K562 (cell line): ENCODE results near the gene AVPI1. TPM values are rescaled to one million over a fixed set of nuclear protein-coding genes. Genes with fewer than 3 reads are reported as not detected.

Source experiments
- MGA ChIP-seq: fragments of 450-650 bp; IDR thresholded peaks from 2 replicates; pipeline ENCODE4 v1.6.1; 2016; ENCODE audit warnings: mild to moderate bottlenecking, moderate library complexity
- ZMIZ1 ChIP-seq, 2 experiments: fragments of 150-350 bp in 1 of 2; IDR thresholded peaks; 2 replicates each; pipeline ENCODE4 v1.6.1; 2012 to 2016; ENCODE audit warnings: low read depth in 2 of 2, low read length in 2 of 2, mild to moderate bottlenecking in 1 of 2, moderate library complexity in 1 of 2
- ZNF561 ChIP-seq: fragments of 450-650 bp; formaldehyde crosslinking; conservative IDR thresholded peaks from 2 replicates; pipeline ENCODE4 v1.4.0; 2020; ENCODE audit warnings: mild to moderate bottlenecking, moderate library complexity
- ZNF79 ChIP-seq: fragments of 250-450 bp; sonication (Bioruptor Pico); IDR thresholded peaks from 2 replicates; pipeline ENCODE4 v1.4.0; 2020; ENCODE audit warnings: low read depth, mild to moderate bottlenecking, moderate library complexity
- polyA plus RNA-seq, 8 experiments: library from polyadenylated mRNA; depleted of rRNA in 4 of 8; stranded (reverse) in 5 of 8; unstranded in 3 of 8; fragments of >200 nt; fragmentation: Nextera tagmentation in 2 of 8; fragmentation: Illumina TruSeq in 1 of 8; extraction: Ambion mirVana in 2 of 8; extraction: Trizol in 1 of 8; gene quantifications; 2 replicates each; pipeline versions ENCODE4 v1.2.1 to v1.2.3, GENCODE V29; 2011 to 2014; ENCODE audit warnings: inconsistent platforms in 1 of 8, missing spikeins in 1 of 8
- total RNA-seq, 7 experiments: library from RNA; depleted of rRNA in 6 of 7; stranded (reverse); fragments of >200 nt in 6 of 7; fragmentation: Illumina TruSeq in 2 of 7; extraction: Trizol in 2 of 7; gene quantifications; 2 replicates each; pipeline versions ENCODE4 v1.2.1 to v1.2.3, GENCODE V29; 2011 to 2021; ENCODE audit warnings: low replicate concordance in 1 of 7

Gene AVPI1
- total and polyA plus RNA-seq, 9 of the 15 experiments (the other 6 are each of a cell fraction or from before 2014, with no cell fraction given) = 0.90 to 10.4 (median 7.4) TPM

GRCh38 chr10:97689559-97690020, 2.5 kb upstream of the AVPI1 start (continued):
- TF ChIP-seq ZNF561 (0 out of 2 replicates have a peak, but pooled peaks have one; percentile 3), MGA (peak; percentile 84), ZNF79 (no peak), ZMIZ1 (IDR thresholded peaks at IDR 0.05; ENCODE audit: low read depth in 2 of 2, low read length in 2 of 2) (no peak)
